Measurements from ENCODE around the gene BOK. TPM values are rescaled to one million over a fixed set of nuclear protein-coding genes. Genes with fewer than 3 reads are reported as not detected.

BOK gene
- total and polyA plus RNA-seq, 10 of the 15 experiments (the other 5 are each of a cell fraction or from before 2014, with no cell fraction given), result 0.04 to 0.15 (median 0.12) TPM; not detected in 7

GRCh38 chr2:241584436-241584835 is 25.9 kb downstream of the BOK start:
- RAD21 ChIA-PET (ENCODE audit: unreplicated experiment), result no interaction called here
- DNase-seq (ENCODE audit: low read depth, low spot score) (no peak), FAIRE-seq (no peak), ATAC-seq (no peak)
- POLR2A ChIA-PET, result no interaction called here
- Histone ChIP-seq H3K79me2 (ENCODE audit: control insufficient read depth, insufficient read depth, low read length) (no peaks in the 10 kb centered on the region), H2AFZ (ENCODE audit: control insufficient read depth, low read depth, low read length) (no peak overlapping the region), H3K9ac (ENCODE audit: control insufficient read depth, insufficient read depth, low read length) (no peak overlapping the region), H3K36me3 (ENCODE audit: control insufficient read depth in 2 of 2, insufficient read depth in 2 of 2, low read length in 1 of 2) (peaks cover 7 to 19% of the 10 kb centered on the region in 2 experiments; a peak in 3 of 4 replicates), H3K4me3 (no peak overlapping the region), H3K27ac (ENCODE audit: control insufficient read depth, insufficient read depth) (no peak overlapping the region), H3K27me3 (replicated peaks in 1 of 2; ENCODE audit: control insufficient read depth in 2 of 2, insufficient read depth in 2 of 2, low read length in 1 of 2) (no peaks in the 10 kb centered on the region), H3K4me1 (ENCODE audit: control insufficient read depth, insufficient read depth, low read length) (no peaks in the 10 kb centered on the region), H4K20me1 (ENCODE audit: control insufficient read depth, insufficient read depth) (no peaks in the 10 kb centered on the region), H3K9me3 (replicated peaks; ENCODE audit: control insufficient read depth, insufficient read depth, low read length) (peaks cover 18% of the 10 kb centered on the region), H3K4me2 (ENCODE audit: control insufficient read depth, insufficient read depth) (no peak overlapping the region)
- SMC1A ChIA-PET (ENCODE audit: uncharacterized antibody, unreplicated experiment), result no interaction called here
- CTCF ChIA-PET, result no interaction called here
- in situ Hi-C loops (cut with MboI), result no loop called here
- TF ChIP-seq ESRRA (IDR thresholded peaks at IDR 0.05; ENCODE audit: low read length), result no peak
- no peak for TF ChIP-seq CREB1 (IDR thresholded peaks at IDR 0.05; ENCODE audit: low read depth)
- TF ChIP-seq RUNX3 (IDR thresholded peaks at IDR 0.05; ENCODE audit: low read length), result no peak
- TF ChIP-seq EGR1 (IDR thresholded peaks at IDR 0.05; ENCODE audit: borderline replicate concordance in 1 of 2, low read depth in 2 of 2, low read length in 2 of 2), result no peak
- TF ChIP-seq BRCA1 (IDR thresholded peaks at IDR 0.05; ENCODE audit: low read depth, low read length), result no peak
- TF ChIP-seq SPI1 (IDR thresholded peaks at IDR 0.05; ENCODE audit: borderline replicate concordance, insufficient read depth, low read depth, low read length), result no peak
- no peak for TF ChIP-seq SREBF2 (IDR thresholded peaks at IDR 0.05; ENCODE audit: low read length)
- no peak for TF ChIP-seq CHD1 (IDR thresholded peaks at IDR 0.05; ENCODE audit: low read depth, low read length)
- TF ChIP-seq CHD2 (IDR thresholded peaks at IDR 0.05; ENCODE audit: borderline replicate concordance, low read depth, low read length), result no peak
- no peak for TF ChIP-seq ZNF217 (IDR thresholded peaks at IDR 0.05)
- no peak for TF ChIP-seq USF2 (IDR thresholded peaks at IDR 0.05; ENCODE audit: borderline replicate concordance, low read depth, low read length)
- no peak for TF ChIP-seq BCLAF1 (IDR thresholded peaks at IDR 0.05)
- no peak for TF ChIP-seq BCL11A (IDR thresholded peaks at IDR 0.05; ENCODE audit: low read depth, low read length)
- intact Hi-C loops (cut with micrococcal nuclease; ENCODE audit: unreplicated experiment), result no loop called here
- BruUV-seq (replicated peaks), result no TSS peak
- 98% methylated on average over 12 of the region's 12 CpGs for WGBS (ENCODE audit: insufficient coverage, insufficient replicate concordance, low lambda C conversion rate, missing lambda C conversion rate)

Data from GM12878 (cell line).